CD14-positive monocyte (primary cell): ENCODE data around the gene TGM2. TPM values are rescaled to one million over a fixed set of nuclear protein-coding genes. Genes with fewer than 3 reads are reported as not detected.

Source experiments
- DNase-seq, 3 donors: peaks; one replicate each; pipeline ENCODE4 v3.0.0-alpha.2; 2011 to 2022
- H2AFZ ChIP-seq: 2 replicates; pipeline ENCODE4 v1.6.0; 2012; ENCODE audit warnings: mild to moderate bottlenecking, low read depth, low read length, inconsistent platforms; ENCODE audit not compliant: insufficient read depth, poor library complexity, severe bottlenecking
- H3K27ac ChIP-seq, 2 donors: 1 replicate in 1 of 2; 2 replicates in 1 of 2; pipeline ENCODE4 v1.5.1; 2012 to 2013; ENCODE audit warnings: low read length in 2 of 2, control low read depth in 1 of 2, inconsistent platforms in 1 of 2, low read depth in 1 of 2, mild to moderate bottlenecking in 1 of 2
- H3K27me3 ChIP-seq, 2 donors: one replicate each; pipeline versions ENCODE4 v1.6.0 to v1.6.1; 2011 to 2013; ENCODE audit warnings: low read length in 2 of 2; ENCODE audit not compliant: control insufficient read depth in 2 of 2, insufficient read depth in 2 of 2
- H3K36me3 ChIP-seq, 2 donors: replicated peaks in 1 of 2; 1 replicate in 1 of 2; 2 replicates in 1 of 2; pipeline versions ENCODE4 v1.5.1 to v1.6.1; 2012 to 2013; ENCODE audit warnings: low read length in 2 of 2, control low read depth in 1 of 2, inconsistent platforms in 1 of 2, mild to moderate bottlenecking in 1 of 2; ENCODE audit not compliant: insufficient read depth in 2 of 2, control insufficient read depth in 1 of 2
- H3K4me1 ChIP-seq, 2 donors: 1 replicate in 1 of 2; 2 replicates in 1 of 2; pipeline versions ENCODE4 v1.5.1 to v1.6.1; 2012 to 2013; ENCODE audit warnings: low read length in 2 of 2, control low read depth in 1 of 2, inconsistent platforms in 1 of 2, mild to moderate bottlenecking in 1 of 2, moderate library complexity in 1 of 2; ENCODE audit not compliant: insufficient read depth in 2 of 2, control insufficient read depth in 1 of 2
- H3K4me2 ChIP-seq: replicated peaks from 2 replicates; pipeline ENCODE3; 2012; ENCODE audit warnings: low read length, moderate library complexity, mild to moderate bottlenecking; ENCODE audit not compliant: poor library complexity, severe bottlenecking; ENCODE audit errors: extremely low read depth
- H3K4me3 ChIP-seq, 3 experiments: fragments of 200-600 bp in 1 of 3; sonication (generic) in 1 of 3; replicated peaks in 1 of 3; 1 replicate in 2 of 3; 2 replicates in 1 of 3; pipeline ENCODE4 v1.5.1; 2011 to 2013; ENCODE audit warnings: low read length in 3 of 3, mild to moderate bottlenecking in 3 of 3, control low read depth in 2 of 3, low read depth in 2 of 3, inconsistent platforms in 1 of 3, moderate library complexity in 1 of 3
- H3K79me2 ChIP-seq: 2 replicates; pipeline ENCODE4 v1.6.0; 2012; ENCODE audit warnings: mild to moderate bottlenecking, control low read depth, inconsistent platforms, low read length, moderate library complexity; ENCODE audit not compliant: insufficient read depth
- H3K9ac ChIP-seq: 2 replicates; pipeline ENCODE4 v1.6.0; 2017; ENCODE audit warnings: low read length, mild to moderate bottlenecking; ENCODE audit not compliant: insufficient read depth, poor library complexity, severe bottlenecking
- H3K9me3 ChIP-seq, 2 donors: replicated peaks in 1 of 2; 1 replicate in 1 of 2; 2 replicates in 1 of 2; pipeline versions ENCODE4 v1.5.1 to v1.6.1; 2012 to 2013; ENCODE audit warnings: low read length in 2 of 2, control low read depth in 1 of 2; ENCODE audit not compliant: control insufficient read depth in 1 of 2, insufficient read depth in 1 of 2
- H4K20me1 ChIP-seq: 2 replicates; pipeline ENCODE4 v1.6.0; 2012; ENCODE audit warnings: mild to moderate bottlenecking, low read length, control low read depth, moderate library complexity; ENCODE audit not compliant: insufficient read depth
- H3K27ac Mint-ChIP-seq, 7 donors: one replicate each; pipeline ENCODE4 v1.8.0; 2020; ENCODE audit warnings: mild to moderate bottlenecking in 7 of 7, mixed read lengths in 7 of 7, moderate library complexity in 6 of 7, inconsistent platforms in 2 of 7
- H3K27me3 Mint-ChIP-seq, 3 donors: one replicate each; pipeline ENCODE4 v1.8.0; 2021 to 2022; ENCODE audit warnings: low read depth in 3 of 3, mild to moderate bottlenecking in 3 of 3, mixed read lengths in 3 of 3, moderate library complexity in 3 of 3, inconsistent platforms in 1 of 3
- H3K36me3 Mint-ChIP-seq, 2 donors: one replicate each; pipeline ENCODE4 v1.8.0; 2020; ENCODE audit warnings: mixed read lengths in 2 of 2, inconsistent platforms in 1 of 2, mild to moderate bottlenecking in 1 of 2
- H3K4me1 Mint-ChIP-seq: one replicate; pipeline ENCODE4 v1.8.0; 2020; ENCODE audit warnings: mild to moderate bottlenecking, mixed read lengths
- H3K4me3 Mint-ChIP-seq, 2 donors: one replicate each; pipeline ENCODE4 v1.8.0; 2020; ENCODE audit warnings: mild to moderate bottlenecking in 2 of 2, mixed read lengths in 2 of 2, moderate library complexity in 1 of 2
- H3K9me3 Mint-ChIP-seq, 7 donors: one replicate each; pipeline ENCODE4 v1.8.0; 2020 to 2022; ENCODE audit warnings: mixed read lengths in 7 of 7, mild to moderate bottlenecking in 6 of 7, moderate library complexity in 6 of 7, inconsistent platforms in 2 of 7
- WGBS: methylation state at CpG from one replicate; pipeline ENCODE4 v1.1.5; 2013; ENCODE audit warnings: missing lambda C conversion rate; ENCODE audit not compliant: insufficient coverage; 5-methylcytosine and 5-hydroxymethylcytosine counted together
- intact Hi-C, 2 donors: fragments of 100-400 bp; cut with micrococcal nuclease; formaldehyde crosslinking; loops; one replicate each; pipeline versions ENCODE4 v1.15.0 to v1.15.1; 2023
- polyA plus RNA-seq, 3 donors: library from polyadenylated mRNA; depleted of rRNA in 1 of 3; unstranded in 2 of 3; stranded (reverse) in 1 of 3; fragments of 300-500 nt in 2 of 3; fragments of >200 nt in 1 of 3; fragmentation: Illumina TruSeq in 2 of 3; gene quantifications; 1 replicate in 2 of 3; 2 replicates in 1 of 3; pipeline ENCODE4 v1.2.3, GENCODE V29; 2012 to 2021
- TF ChIP-seq, protein P1 (sequence below): fragments of 200-600 bp; IDR thresholded peaks from one replicate; pipeline ENCODE4 v1.8.0; 2022; ENCODE audit warnings: antibody characterized with exemption, mild to moderate bottlenecking

TGM2 gene
- polyA plus RNA-seq, 3 donors = 0.47 to 1.7 (median 1.6) TPM

DNA sequence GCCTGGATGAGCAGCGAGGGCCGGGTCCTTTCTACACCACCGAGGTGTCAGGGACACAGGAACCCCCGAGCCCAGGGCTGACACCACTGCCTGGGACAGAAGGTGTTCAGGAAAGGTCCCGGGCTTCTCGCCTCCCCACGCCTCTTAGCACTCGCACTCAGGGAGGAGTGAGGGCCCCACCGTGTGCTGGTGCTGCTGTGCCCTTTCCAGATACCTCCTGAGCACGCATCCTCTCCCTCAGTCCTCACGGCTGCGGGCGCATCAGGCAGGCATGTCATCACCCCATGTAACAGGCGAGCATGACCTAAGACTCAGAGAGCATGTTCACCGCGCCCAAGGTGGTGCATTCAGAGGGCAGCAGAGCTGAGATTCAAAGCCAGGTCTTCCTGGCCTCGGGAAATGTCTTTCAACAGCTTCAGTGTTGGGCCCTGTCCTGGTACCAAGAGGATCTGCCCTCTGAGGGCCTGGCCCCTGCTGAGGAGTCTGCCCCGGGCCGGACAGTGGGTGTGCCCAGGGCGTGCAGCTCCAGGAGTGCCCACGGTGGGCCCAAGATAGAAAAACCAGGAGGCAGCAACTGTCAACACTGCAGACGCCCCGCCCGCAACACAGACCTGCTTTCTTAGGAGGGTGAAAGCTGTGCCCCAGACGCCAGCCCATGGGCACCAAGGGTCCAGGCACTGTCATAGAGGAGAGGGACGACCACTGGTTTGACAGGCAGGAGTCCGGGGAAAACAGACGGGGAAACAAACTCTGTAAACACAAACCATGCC, 29.2 kb downstream of the TGM2 start:
- H3K9ac ChIP-seq = no peak overlapping the region
- H3K27me3 Mint-ChIP-seq = peaks cover 2 to 10% (median 5%) of the 10 kb centered on the region in 3 donors
- H3K4me3 ChIP-seq = no peak overlapping the region
- no peak overlapping the region for H3K4me2 ChIP-seq
- no peaks in the 10 kb centered on the region for H3K9me3 ChIP-seq
- peak overlapping the region in 1 of 7 donors; percentile 60 for H3K27ac Mint-ChIP-seq
- no peak for DNase-seq
- H3K4me3 Mint-ChIP-seq = no peak overlapping the region
- no peaks in the 10 kb centered on the region for H3K79me2 ChIP-seq
- H3K27ac ChIP-seq = no peak overlapping the region
- H3K36me3 ChIP-seq = no peaks in the 10 kb centered on the region
- intact Hi-C loops = no loop called here
- H3K36me3 Mint-ChIP-seq = peaks cover 3 to 5% of the 10 kb centered on the region in 2 donors
- H3K27me3 ChIP-seq = no peaks in the 10 kb centered on the region
- 94% methylated on average over 27 of the region's 28 CpGs for WGBS
- H3K4me1 ChIP-seq = peaks cover 4 to 12% of the 10 kb centered on the region in 2 donors
- TF ChIP-seq, protein P1, sequence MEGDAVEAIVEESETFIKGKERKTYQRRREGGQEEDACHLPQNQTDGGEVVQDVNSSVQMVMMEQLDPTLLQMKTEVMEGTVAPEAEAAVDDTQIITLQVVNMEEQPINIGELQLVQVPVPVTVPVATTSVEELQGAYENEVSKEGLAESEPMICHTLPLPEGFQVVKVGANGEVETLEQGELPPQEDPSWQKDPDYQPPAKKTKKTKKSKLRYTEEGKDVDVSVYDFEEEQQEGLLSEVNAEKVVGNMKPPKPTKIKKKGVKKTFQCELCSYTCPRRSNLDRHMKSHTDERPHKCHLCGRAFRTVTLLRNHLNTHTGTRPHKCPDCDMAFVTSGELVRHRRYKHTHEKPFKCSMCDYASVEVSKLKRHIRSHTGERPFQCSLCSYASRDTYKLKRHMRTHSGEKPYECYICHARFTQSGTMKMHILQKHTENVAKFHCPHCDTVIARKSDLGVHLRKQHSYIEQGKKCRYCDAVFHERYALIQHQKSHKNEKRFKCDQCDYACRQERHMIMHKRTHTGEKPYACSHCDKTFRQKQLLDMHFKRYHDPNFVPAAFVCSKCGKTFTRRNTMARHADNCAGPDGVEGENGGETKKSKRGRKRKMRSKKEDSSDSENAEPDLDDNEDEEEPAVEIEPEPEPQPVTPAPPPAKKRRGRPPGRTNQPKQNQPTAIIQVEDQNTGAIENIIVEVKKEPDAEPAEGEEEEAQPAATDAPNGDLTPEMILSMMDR = no peak
- no peaks in the 10 kb centered on the region for H4K20me1 ChIP-seq
- H3K4me1 Mint-ChIP-seq = peaks cover 20% of the 10 kb centered on the region
- no peak overlapping the region for H2AFZ ChIP-seq
- no peaks in the 10 kb centered on the region for H3K9me3 Mint-ChIP-seq

DNA sequence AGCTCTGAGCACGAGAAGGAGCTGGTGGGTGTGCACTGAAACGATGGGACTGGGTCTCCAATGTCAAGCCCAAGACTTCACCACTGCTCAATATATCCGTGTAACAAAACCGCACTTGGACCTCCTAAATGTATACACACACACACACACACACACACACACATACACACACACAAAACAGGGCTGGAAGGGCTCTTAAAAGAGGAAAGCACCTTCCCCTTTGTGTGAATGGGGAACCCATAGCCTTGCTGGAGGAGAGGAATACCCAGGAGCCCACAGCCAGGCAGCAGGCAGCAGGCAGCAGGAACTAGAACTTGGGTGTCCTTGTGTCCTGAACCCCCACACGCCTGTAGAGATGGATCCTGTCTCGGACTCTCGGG, 29.8 kb downstream of the TGM2 start:
- Histone ChIP-seq H3K9me3 (no peaks in the 10 kb centered on the region), H3K4me3 (no peak overlapping the region), H3K36me3 (no peaks in the 10 kb centered on the region), H3K9ac (no peak overlapping the region), H3K4me2 (no peak overlapping the region), H2AFZ (no peak overlapping the region), H3K4me1 (peaks cover 2 to 7% of the 10 kb centered on the region in 2 donors), H3K27me3 (no peaks in the 10 kb centered on the region), H4K20me1 (no peaks in the 10 kb centered on the region), H3K79me2 (no peaks in the 10 kb centered on the region), H3K27ac (no peak overlapping the region)
- peaks cover 2 to 11% (median 5%) of the 10 kb centered on the region in 3 donors for H3K27me3 Mint-ChIP-seq
- DNase-seq = no peak
- H3K27ac Mint-ChIP-seq = no peak overlapping the region
- H3K4me3 Mint-ChIP-seq = no peak overlapping the region
- peaks cover 3 to 5% of the 10 kb centered on the region in 2 donors for H3K36me3 Mint-ChIP-seq
- TF ChIP-seq, protein P1 = no peak
- WGBS = 82% methylated on average over 4 of the region's 7 CpGs
- intact Hi-C loops = no loop called here
- no peaks in the 10 kb centered on the region for H3K9me3 Mint-ChIP-seq
- peaks cover 17% of the 10 kb centered on the region for H3K4me1 Mint-ChIP-seq
